Measurements from ENCODE around the gene TRMU. TPM values are rescaled to one million over a fixed set of nuclear protein-coding genes. Genes with fewer than 3 reads are reported as not detected.

Gene TRMU
- total and polyA plus RNA-seq, 4 donors: 14.3 to 34.4 (median 18.6) TPM

DNA sequence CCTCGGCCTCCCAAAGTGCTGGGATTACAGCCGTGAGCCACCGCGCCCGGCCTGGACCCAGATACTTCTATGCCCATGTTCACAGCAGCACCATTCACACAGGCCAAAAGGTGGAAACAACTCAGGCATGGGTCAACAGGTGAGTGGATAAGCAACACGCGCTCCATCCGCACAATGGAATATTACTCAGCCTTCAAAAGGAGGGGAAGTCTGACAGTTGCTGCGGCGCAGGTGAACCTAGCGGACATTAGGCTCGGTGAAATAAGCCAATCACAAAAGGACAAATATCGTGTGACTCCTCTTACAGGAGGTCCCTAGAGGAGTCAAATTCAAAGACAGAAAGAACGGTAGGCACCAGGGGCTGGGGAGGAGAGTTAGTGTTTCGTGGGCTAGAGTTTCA, 47.0 kb downstream of the TRMU start:
- no peak overlapping the region for H3K27ac ChIP-seq (ENCODE audit: low read depth in 1 of 2, low read length in 2 of 2)
- no peak for TF ChIP-seq EGR1 (IDR thresholded peaks at IDR 0.05; ENCODE audit: low read depth in 2 of 2)
- no peak for TF ChIP-seq RAD21 (IDR thresholded peaks at IDR 0.05)
- TF ChIP-seq RXRA (IDR thresholded peaks at IDR 0.05): no peak
- TF ChIP-seq HNF4G (IDR thresholded peaks at IDR 0.05): no peak
- no peak for TF ChIP-seq SP1 (IDR thresholded peaks at IDR 0.05)
- TF ChIP-seq FOXA1 (IDR thresholded peaks at IDR 0.05): no peak
- TF ChIP-seq, protein P1, sequence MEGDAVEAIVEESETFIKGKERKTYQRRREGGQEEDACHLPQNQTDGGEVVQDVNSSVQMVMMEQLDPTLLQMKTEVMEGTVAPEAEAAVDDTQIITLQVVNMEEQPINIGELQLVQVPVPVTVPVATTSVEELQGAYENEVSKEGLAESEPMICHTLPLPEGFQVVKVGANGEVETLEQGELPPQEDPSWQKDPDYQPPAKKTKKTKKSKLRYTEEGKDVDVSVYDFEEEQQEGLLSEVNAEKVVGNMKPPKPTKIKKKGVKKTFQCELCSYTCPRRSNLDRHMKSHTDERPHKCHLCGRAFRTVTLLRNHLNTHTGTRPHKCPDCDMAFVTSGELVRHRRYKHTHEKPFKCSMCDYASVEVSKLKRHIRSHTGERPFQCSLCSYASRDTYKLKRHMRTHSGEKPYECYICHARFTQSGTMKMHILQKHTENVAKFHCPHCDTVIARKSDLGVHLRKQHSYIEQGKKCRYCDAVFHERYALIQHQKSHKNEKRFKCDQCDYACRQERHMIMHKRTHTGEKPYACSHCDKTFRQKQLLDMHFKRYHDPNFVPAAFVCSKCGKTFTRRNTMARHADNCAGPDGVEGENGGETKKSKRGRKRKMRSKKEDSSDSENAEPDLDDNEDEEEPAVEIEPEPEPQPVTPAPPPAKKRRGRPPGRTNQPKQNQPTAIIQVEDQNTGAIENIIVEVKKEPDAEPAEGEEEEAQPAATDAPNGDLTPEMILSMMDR (IDR thresholded peaks at IDR 0.05; ENCODE audit: low read depth, low read length, missing input control): no peak
- TF ChIP-seq YY1 (IDR thresholded peaks at IDR 0.05): no peak
- TF ChIP-seq, protein P2, sequence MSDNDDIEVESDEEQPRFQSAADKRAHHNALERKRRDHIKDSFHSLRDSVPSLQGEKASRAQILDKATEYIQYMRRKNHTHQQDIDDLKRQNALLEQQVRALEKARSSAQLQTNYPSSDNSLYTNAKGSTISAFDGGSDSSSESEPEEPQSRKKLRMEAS (IDR thresholded peaks at IDR 0.05): no peak
- no peak for TF ChIP-seq NR2F2 (IDR thresholded peaks at IDR 0.05)
- TF ChIP-seq, protein P3, sequence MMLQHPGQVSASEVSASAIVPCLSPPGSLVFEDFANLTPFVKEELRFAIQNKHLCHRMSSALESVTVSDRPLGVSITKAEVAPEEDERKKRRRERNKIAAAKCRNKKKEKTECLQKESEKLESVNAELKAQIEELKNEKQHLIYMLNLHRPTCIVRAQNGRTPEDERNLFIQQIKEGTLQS (IDR thresholded peaks at IDR 0.05): no peak
- TF ChIP-seq, protein P4, sequence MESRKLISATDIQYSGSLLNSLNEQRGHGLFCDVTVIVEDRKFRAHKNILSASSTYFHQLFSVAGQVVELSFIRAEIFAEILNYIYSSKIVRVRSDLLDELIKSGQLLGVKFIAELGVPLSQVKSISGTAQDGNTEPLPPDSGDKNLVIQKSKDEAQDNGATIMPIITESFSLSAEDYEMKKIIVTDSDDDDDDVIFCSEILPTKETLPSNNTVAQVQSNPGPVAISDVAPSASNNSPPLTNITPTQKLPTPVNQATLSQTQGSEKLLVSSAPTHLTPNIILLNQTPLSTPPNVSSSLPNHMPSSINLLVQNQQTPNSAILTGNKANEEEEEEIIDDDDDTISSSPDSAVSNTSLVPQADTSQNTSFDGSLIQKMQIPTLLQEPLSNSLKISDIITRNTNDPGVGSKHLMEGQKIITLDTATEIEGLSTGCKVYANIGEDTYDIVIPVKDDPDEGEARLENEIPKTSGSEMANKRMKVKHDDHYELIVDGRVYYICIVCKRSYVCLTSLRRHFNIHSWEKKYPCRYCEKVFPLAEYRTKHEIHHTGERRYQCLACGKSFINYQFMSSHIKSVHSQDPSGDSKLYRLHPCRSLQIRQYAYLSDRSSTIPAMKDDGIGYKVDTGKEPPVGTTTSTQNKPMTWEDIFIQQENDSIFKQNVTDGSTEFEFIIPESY (IDR thresholded peaks at IDR 0.05): no peak
- no peaks in the 10 kb centered on the region for H3K27me3 ChIP-seq (ENCODE audit: control insufficient read depth in 4 of 4, insufficient read depth in 4 of 4, low read length in 3 of 4)
- H3K4me3 ChIP-seq (ENCODE audit: low read depth in 1 of 3, low read length in 3 of 3): no peak overlapping the region
- no peaks in the 10 kb centered on the region for H3K9me3 ChIP-seq (ENCODE audit: control insufficient read depth in 4 of 4, low read length in 3 of 4)
- H3K9ac ChIP-seq (ENCODE audit: low read depth in 1 of 2, low read length in 2 of 2): no peak overlapping the region
- H3K4me1 ChIP-seq (ENCODE audit: control insufficient read depth in 4 of 4, insufficient read depth in 4 of 4, low read length in 3 of 4): peaks cover 13 to 32% (median 26%) of the 10 kb centered on the region in 4 donors
- DNase-seq (ENCODE audit: low spot score): no peak
- WGBS: 96% methylated on average over 15 of the region's 15 CpGs
- H3K36me3 ChIP-seq (ENCODE audit: control insufficient read depth in 4 of 4, insufficient read depth in 3 of 4, low read depth in 1 of 4, low read length in 3 of 4): no peaks in the 10 kb centered on the region

DNA sequence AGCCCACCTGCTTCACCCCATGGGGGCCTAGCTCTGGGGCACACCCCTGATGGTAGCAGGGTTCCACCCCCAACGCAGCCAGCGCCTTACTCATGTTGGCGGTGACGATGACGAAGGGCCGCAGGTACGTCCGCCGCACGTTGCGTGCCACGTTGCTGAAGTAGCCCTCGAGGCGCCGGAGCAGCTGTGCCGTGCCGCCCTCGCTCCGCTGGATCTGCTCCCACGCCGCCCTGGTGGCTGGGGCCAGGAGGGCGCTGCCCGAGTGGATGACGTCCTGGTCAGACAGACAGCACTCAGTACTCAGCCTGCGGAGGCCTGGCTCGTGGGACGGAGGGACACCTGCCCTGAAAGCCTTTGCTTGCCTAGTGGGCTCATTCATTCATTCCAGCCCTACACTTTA, 50.8 kb downstream of the TRMU start:
- Histone ChIP-seq H3K9me3 (ENCODE audit: control insufficient read depth in 4 of 4, low read length in 3 of 4) (no peaks in the 10 kb centered on the region), H3K36me3 (ENCODE audit: control insufficient read depth in 4 of 4, insufficient read depth in 3 of 4, low read depth in 1 of 4, low read length in 3 of 4) (no peaks in the 10 kb centered on the region), H3K9ac (ENCODE audit: low read depth in 1 of 2, low read length in 2 of 2) (no peak overlapping the region), H3K4me3 (ENCODE audit: low read depth in 1 of 3, low read length in 3 of 3) (no peak overlapping the region), H3K4me1 (ENCODE audit: control insufficient read depth in 4 of 4, insufficient read depth in 4 of 4, low read length in 3 of 4) (peaks cover 0 to 4% (median 0%) of the 10 kb centered on the region in 4 donors), H3K27ac (ENCODE audit: low read depth in 1 of 2, low read length in 2 of 2) (no peak overlapping the region), H3K27me3 (ENCODE audit: control insufficient read depth in 4 of 4, insufficient read depth in 4 of 4, low read length in 3 of 4) (no peaks in the 10 kb centered on the region)
- WGBS: 96% methylated on average over 27 of the region's 27 CpGs
- DNase-seq (ENCODE audit: low spot score): no peak
- TF ChIP-seq GABPA (IDR thresholded peaks at IDR 0.05 in 1 of 2, conservative IDR thresholded peaks at IDR 0.05 in 1 of 2) (no peak), TAF1 (conservative IDR thresholded peaks at IDR 0.05) (no peak), HNF4G (IDR thresholded peaks at IDR 0.05) (no peak), RXRA (IDR thresholded peaks at IDR 0.05) (no peak), RAD21 (IDR thresholded peaks at IDR 0.05) (no peak), EGR1 (IDR thresholded peaks at IDR 0.05; ENCODE audit: low read depth in 2 of 2) (no peak), JUND (IDR thresholded peaks at IDR 0.05) (no peak), YY1 (IDR thresholded peaks at IDR 0.05) (no peak), FOXA2 (IDR thresholded peaks at IDR 0.05) (no peak), SP1 (IDR thresholded peaks at IDR 0.05) (no peak), HNF4A (conservative IDR thresholded peaks at IDR 0.05) (no peak), FOXA1 (IDR thresholded peaks at IDR 0.05) (no peak), NR2F2 (IDR thresholded peaks at IDR 0.05) (no peak)
- TF ChIP-seq, protein P2 (IDR thresholded peaks at IDR 0.05): no peak
- TF ChIP-seq, protein P1 (IDR thresholded peaks at IDR 0.05; ENCODE audit: low read depth, low read length, missing input control): no peak
- TF ChIP-seq, protein P5, sequence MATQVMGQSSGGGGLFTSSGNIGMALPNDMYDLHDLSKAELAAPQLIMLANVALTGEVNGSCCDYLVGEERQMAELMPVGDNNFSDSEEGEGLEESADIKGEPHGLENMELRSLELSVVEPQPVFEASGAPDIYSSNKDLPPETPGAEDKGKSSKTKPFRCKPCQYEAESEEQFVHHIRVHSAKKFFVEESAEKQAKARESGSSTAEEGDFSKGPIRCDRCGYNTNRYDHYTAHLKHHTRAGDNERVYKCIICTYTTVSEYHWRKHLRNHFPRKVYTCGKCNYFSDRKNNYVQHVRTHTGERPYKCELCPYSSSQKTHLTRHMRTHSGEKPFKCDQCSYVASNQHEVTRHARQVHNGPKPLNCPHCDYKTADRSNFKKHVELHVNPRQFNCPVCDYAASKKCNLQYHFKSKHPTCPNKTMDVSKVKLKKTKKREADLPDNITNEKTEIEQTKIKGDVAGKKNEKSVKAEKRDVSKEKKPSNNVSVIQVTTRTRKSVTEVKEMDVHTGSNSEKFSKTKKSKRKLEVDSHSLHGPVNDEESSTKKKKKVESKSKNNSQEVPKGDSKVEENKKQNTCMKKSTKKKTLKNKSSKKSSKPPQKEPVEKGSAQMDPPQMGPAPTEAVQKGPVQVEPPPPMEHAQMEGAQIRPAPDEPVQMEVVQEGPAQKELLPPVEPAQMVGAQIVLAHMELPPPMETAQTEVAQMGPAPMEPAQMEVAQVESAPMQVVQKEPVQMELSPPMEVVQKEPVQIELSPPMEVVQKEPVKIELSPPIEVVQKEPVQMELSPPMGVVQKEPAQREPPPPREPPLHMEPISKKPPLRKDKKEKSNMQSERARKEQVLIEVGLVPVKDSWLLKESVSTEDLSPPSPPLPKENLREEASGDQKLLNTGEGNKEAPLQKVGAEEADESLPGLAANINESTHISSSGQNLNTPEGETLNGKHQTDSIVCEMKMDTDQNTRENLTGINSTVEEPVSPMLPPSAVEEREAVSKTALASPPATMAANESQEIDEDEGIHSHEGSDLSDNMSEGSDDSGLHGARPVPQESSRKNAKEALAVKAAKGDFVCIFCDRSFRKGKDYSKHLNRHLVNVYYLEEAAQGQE (IDR thresholded peaks at IDR 0.05): no peak
- TF ChIP-seq, protein P3 (IDR thresholded peaks at IDR 0.05): no peak
- TF ChIP-seq, protein P4 (IDR thresholded peaks at IDR 0.05): no peak

Measured in liver (tissue), 9 donors.